Right lobe of liver (tissue), 6 donors: ENCODE measurements around the gene LMOD3. TPM values are rescaled to one million over a fixed set of nuclear protein-coding genes. Genes with fewer than 3 reads are reported as not detected.

Source experiments
- ATAC-seq, 4 donors: fragments of 200-7000 bp; cut with Tn5 transposase; one replicate each; pipeline ENCODE4 v1.9.1; 2020; ENCODE audit warnings: mild to moderate bottlenecking in 4 of 4, moderate library complexity in 4 of 4
- DNase-seq, 3 donors: peaks; one replicate each; pipeline ENCODE4 v3.0.0-alpha.2; 2020
- H3K27ac ChIP-seq, 3 donors: fragments of 200-600 bp; one replicate each; pipeline ENCODE4 v1.8.0; 2022
- H3K27me3 ChIP-seq, 2 donors: fragments of 200-600 bp; one replicate each; pipeline ENCODE4 v1.8.0; 2022
- H3K36me3 ChIP-seq, 4 donors: fragments of 200-600 bp; sonication (generic) in 1 of 4; one replicate each; pipeline versions ENCODE4 v1.5.1 to v1.8.0; 2017 to 2022; ENCODE audit warnings: control low read depth in 1 of 4
- H3K4me1 ChIP-seq, 4 donors: fragments of 200-600 bp; sonication (generic) in 1 of 4; one replicate each; pipeline versions ENCODE4 v1.5.1 to v1.8.0; 2017 to 2022; ENCODE audit warnings: control low read depth in 1 of 4
- H3K4me3 ChIP-seq, 3 donors: fragments of 200-600 bp; one replicate each; pipeline ENCODE4 v1.8.0; 2022
- H3K9me3 ChIP-seq, 4 donors: fragments of 200-600 bp; sonication (generic) in 1 of 4; one replicate each; pipeline versions ENCODE4 v1.5.1 to v1.8.0; 2017 to 2022; ENCODE audit warnings: control low read depth in 1 of 4
- CTCF ChIP-seq, 4 donors: fragments of 200-600 bp in 3 of 4; fragments of 450-650 bp in 1 of 4; IDR thresholded peaks; one replicate each; pipeline versions ENCODE4 v1.5.1 to v1.8.0; 2016 to 2022; ENCODE audit warnings: antibody characterized with exemption in 4 of 4, mild to moderate bottlenecking in 2 of 4
- POLR2A ChIP-seq: fragments of 450-650 bp; IDR thresholded peaks from one replicate; pipeline ENCODE4 v1.6.1; 2017; ENCODE audit warnings: antibody characterized with exemption, mild to moderate bottlenecking
- WGBS: methylation state at CpG from one replicate; pipeline ENCODE4 v1.1.6; 2018; ENCODE audit warnings: low coverage, low lambda C conversion rate; ENCODE audit not compliant: insufficient coverage; ENCODE audit errors: missing lambda C conversion rate; 5-methylcytosine and 5-hydroxymethylcytosine counted together
- intact Hi-C, 2 donors: fragments of 100-400 bp; cut with DNase I; formaldehyde crosslinking; loops; one replicate each; pipeline versions ENCODE4 v1.11.2 to v1.14.1; 2022
- total RNA-seq, 6 experiments: library from RNA; depleted of rRNA in 2 of 6; stranded (reverse); fragments of >200 nt in 2 of 6; fragmentation: NEBNext Ultra II Directional in 3 of 6; extraction: Animal tissue kit (Norgen Biotek cat#: 25700) in 3 of 6; gene quantifications; one replicate each; pipeline versions ENCODE4 v1.1.0 to v1.2.4, GENCODE V29; 2016 to 2023
- donor health status: DM: no; HTN: yes; CAD: no.
- donor health status: DM: no; HTN: no; CAD: no.
- donor health status: DM: no; HTN: no; CAD: no.
- donor health status: DM: no; HTN: yes; CAD: no.
- donor health status: DM: no; HTN: yes; CAD: no.

Gene LMOD3
- total RNA-seq, 6 experiments from 2014 or later: 0.07 to 0.25 (median 0.13) TPM; not detected in 3

- peaks cover 0 to 8% (median 3%) of the 10 kb centered on the region in 4 donors for H3K4me1 ChIP-seq
- H3K27me3 ChIP-seq: no peaks in the 10 kb centered on the region
- DNase-seq: no peak
- ATAC-seq: no peak
- H3K27ac ChIP-seq: no peak overlapping the region
- intact Hi-C loops: loop anchor here (5.0 to 10.0 kb wide), 3 partner anchors 141 to 511 kb away; no protein-coding TSS in a partner anchor
- H3K9me3 ChIP-seq: no peaks in the 10 kb centered on the region
- no peak overlapping the region for H3K4me3 ChIP-seq
- TF ChIP-seq CTCF (IDR thresholded peaks at IDR 0.05) (no peak), POLR2A (no peak)
- no peaks in the 10 kb centered on the region for H3K36me3 ChIP-seq
Measured at GRCh38 chr3:69164296-69164695, 41.9 kb upstream of the LMOD3 start.

DNA sequence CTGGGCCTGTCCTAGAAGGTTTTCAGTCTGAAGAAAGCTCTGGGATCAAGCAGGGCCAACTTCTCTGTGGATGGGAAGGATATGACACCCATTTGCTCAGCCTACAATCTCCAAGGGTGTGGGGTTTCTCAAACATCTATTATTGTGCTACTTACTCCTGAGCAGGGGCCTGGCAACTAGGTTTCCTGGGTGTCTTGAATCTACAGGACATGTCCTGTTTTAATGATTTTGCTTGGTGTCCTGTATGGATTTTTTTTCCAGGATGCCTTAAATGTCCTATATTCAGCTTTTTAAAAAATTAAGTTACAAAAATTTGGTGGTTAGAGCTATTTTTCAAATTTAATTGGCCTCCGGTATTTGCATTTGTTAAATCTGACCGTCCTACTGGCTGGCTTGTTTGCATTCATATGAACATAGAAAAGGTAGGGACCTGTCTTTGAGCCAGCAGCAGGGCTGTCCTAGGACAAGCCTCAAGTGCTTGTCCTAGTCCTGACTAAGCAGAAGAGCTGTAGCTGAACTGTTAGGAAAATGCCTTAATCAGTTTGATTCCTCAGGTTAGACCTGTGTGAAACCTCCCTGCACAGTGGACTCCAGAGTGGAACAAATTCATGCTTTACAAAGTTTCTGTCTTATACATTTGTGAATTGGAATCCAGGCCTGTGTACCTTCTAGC is 40.0 kb upstream of the LMOD3 start:
- Histone ChIP-seq H3K9me3 (no peaks in the 10 kb centered on the region), H3K36me3 (no peaks in the 10 kb centered on the region), H3K4me1 (peaks cover 0 to 8% (median 3%) of the 10 kb centered on the region in 4 donors), H3K27ac (no peak overlapping the region), H3K27me3 (no peaks in the 10 kb centered on the region), H3K4me3 (no peak overlapping the region)
- DNase-seq: no peak
- ATAC-seq: no peak
- WGBS: 79% methylated on average over 2 of the region's 2 CpGs
- no peak for TF ChIP-seq POLR2A
- no peak for TF ChIP-seq CTCF (IDR thresholded peaks at IDR 0.05)
- intact Hi-C loops: loop anchor here (5.0 to 10.0 kb wide), 3 partner anchors 142 to 512 kb away; no protein-coding TSS in a partner anchor

- DNase-seq (no peak), ATAC-seq (peak; percentile 89 to 95 (median 92))
- Histone ChIP-seq H3K4me1 (peaks cover 0 to 3% (median 1%) of the 10 kb centered on the region in 4 donors), H3K36me3 (no peaks in the 10 kb centered on the region), H3K27me3 (no peaks in the 10 kb centered on the region), H3K4me3 (no peak overlapping the region), H3K27ac (no peak overlapping the region), H3K9me3 (no peaks in the 10 kb centered on the region)
- intact Hi-C loops: loop anchor here (5.0 to 10.0 kb wide), 3 partner anchors 143 to 513 kb away; no protein-coding TSS in a partner anchor
- WGBS: 35% methylated on average over 5 of the region's 5 CpGs
- no peak for TF ChIP-seq POLR2A
- TF ChIP-seq CTCF (IDR thresholded peaks at IDR 0.05): peak; percentile 90 to 99 (median 94)
Measured at GRCh38 chr3:69161587-69162307, 39.4 kb upstream of the LMOD3 start.

DNA sequence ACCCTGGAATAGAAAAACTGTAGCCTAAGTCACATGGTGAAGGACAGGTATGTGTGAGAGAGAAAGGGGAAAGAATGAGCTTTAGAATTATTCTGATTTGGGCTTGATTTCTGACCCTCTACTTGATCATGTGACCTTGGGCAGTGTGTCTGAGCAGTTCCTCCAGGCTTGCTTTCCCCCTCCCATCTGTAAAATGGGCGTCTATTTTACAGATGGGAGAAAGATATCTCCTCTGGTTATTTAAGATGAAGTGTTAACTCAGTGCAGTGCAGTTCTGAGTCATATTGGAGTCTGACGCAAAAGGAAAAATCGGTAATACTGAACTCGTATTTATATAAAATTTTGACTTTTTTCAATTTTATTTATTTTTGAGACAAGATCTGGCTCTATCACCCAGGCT is 38.1 kb upstream of the LMOD3 start:
- 67% methylated on average over 4 of the region's 4 CpGs for WGBS
- intact Hi-C loops: loop anchor here (5.0 to 10.0 kb wide), 3 partner anchors 144 to 514 kb away; no protein-coding TSS in a partner anchor
- no peak for ATAC-seq

More for the DNA sequence above, 38.1 kb upstream of the LMOD3 start:
- Histone ChIP-seq H3K36me3 (no peaks in the 10 kb centered on the region), H3K9me3 (no peaks in the 10 kb centered on the region), H3K27ac (no peak overlapping the region), H3K4me3 (no peak overlapping the region), H3K4me1 (no peaks in the 10 kb centered on the region), H3K27me3 (no peaks in the 10 kb centered on the region)
- TF ChIP-seq POLR2A: no peak
- no peak for TF ChIP-seq CTCF (IDR thresholded peaks at IDR 0.05)
- DNase-seq: no peak
